Spinal cord (tissue), 10 donors: ENCODE results near the gene GABPA. TPM values are rescaled to one million over a fixed set of nuclear protein-coding genes. Genes with fewer than 3 reads are reported as not detected.
A peak's percentile ranks its signal among the peaks of the same experiment; 100 is the strongest.
"Not testable (repeated sequence)": the region's sequence is repeated elsewhere in the genome, so short reads cannot be mapped to it uniquely, and the experiment has no call there.

ENCODE experiments used
- DNase-seq, 6 donors: peaks; one replicate each; pipeline versions ENCODE4 v3.0.0 to v3.0.0-alpha.2; 2013 to 2015; ENCODE audit warnings: low spot score in 6 of 6, low read depth in 4 of 6
- H3K27ac ChIP-seq: one replicate; pipeline ENCODE4 v1.5.1; 2013; ENCODE audit warnings: low read depth, low read length, control low read depth
- H3K27me3 ChIP-seq: one replicate; pipeline ENCODE4 v1.6.1; 2013; ENCODE audit warnings: low read length; ENCODE audit not compliant: control insufficient read depth, insufficient read depth
- H3K36me3 ChIP-seq: one replicate; pipeline ENCODE4 v1.6.1; 2013; ENCODE audit warnings: low read length; ENCODE audit not compliant: control insufficient read depth, insufficient read depth
- H3K4me1 ChIP-seq: one replicate; pipeline ENCODE4 v1.6.1; 2013; ENCODE audit warnings: low read length; ENCODE audit not compliant: control insufficient read depth, insufficient read depth
- H3K4me3 ChIP-seq: one replicate; pipeline ENCODE4 v1.5.1; 2013; ENCODE audit warnings: low read depth, low read length, control low read depth
- H3K9me3 ChIP-seq: one replicate; pipeline ENCODE4 v1.6.1; 2013; ENCODE audit warnings: low read length; ENCODE audit not compliant: control insufficient read depth, insufficient read depth
- WGBS: methylation state at CpG from one replicate; pipeline ENCODE4 v1.1.5; 2013; ENCODE audit warnings: missing lambda C conversion rate; ENCODE audit not compliant: insufficient coverage; 5-methylcytosine and 5-hydroxymethylcytosine counted together
- long read RNA-seq, 4 donors: transcript quantifications; one replicate each; lab custom pipeline, GENCODE V29; 2026
- polyA plus RNA-seq, 2 donors: library from polyadenylated mRNA; unstranded; fragments of 120-200 nt; gene quantifications; one replicate each; pipeline ENCODE4 v1.2.1, GENCODE V29; 2013; ENCODE audit not compliant: insufficient read length in 2 of 2
- total RNA-seq, 2 donors: library from RNA; depleted of rRNA in 1 of 2; stranded (reverse); fragments of 120-200 nt in 1 of 2; fragments of >200 nt in 1 of 2; gene quantifications; one replicate each; pipeline versions ENCODE4 v1.2.3 to v1.2.4, GENCODE V29; 2013 to 2014
- donor health status: healthy.

The GABPA gene
- total RNA-seq, result 10 to 100 TPM; 32.9 to 53.7 TPM
- polyA plus RNA-seq, result 10 to 100 TPM; 23.9 to 28.3 TPM
- long read RNA-seq, donor 1, full-length matches to known transcripts, result 8 of 8 reads
- long read RNA-seq, donor 1, partial matches to known transcripts, result 0 of 8 reads
- long read RNA-seq, donor 1, other reads (novel, unspliced or antisense), result 0 of 8 reads
- long read RNA-seq, donor 2, full-length matches to known transcripts, result 5 of 427 reads
- long read RNA-seq, donor 2, partial matches to known transcripts, result 211 of 427 reads
- long read RNA-seq, donor 2, other reads (novel, unspliced or antisense), result 211 of 427 reads
- long read RNA-seq, donor 3, full-length matches to known transcripts, result 7 of 7 reads
- long read RNA-seq, donor 3, partial matches to known transcripts, result 0 of 7 reads
- long read RNA-seq, donor 3, other reads (novel, unspliced or antisense), result 0 of 7 reads
- long read RNA-seq, donor 4, full-length matches to known transcripts, result 4 of 4 reads
- long read RNA-seq, donor 4, partial matches to known transcripts, result 0 of 4 reads
- long read RNA-seq, donor 4, other reads (novel, unspliced or antisense), result 0 of 4 reads

- peak; percentile 95 to 100 (median 98) for DNase-seq
- under 1% methylated on average over 56 of the region's 64 CpGs for WGBS
- H3K4me1 ChIP-seq, result peaks cover 8% of the 10 kb centered on the region
Measured at GRCh38 chr21:25734904-25735645, at the start of gene GABPA, which contains the start of gene ATP5PF. GABPA (plus strand) TSS chr21:25734972; CDS start chr21:25741599, 6,627 bp downstream. ATP5PF (minus strand) TSS chr21:25734904; CDS start chr21:25729794, 5,110 bp downstream.

GRCh38 chr21:25687787-25688186 lies 47.0 kb upstream of the GABPA start:
- no peaks in the 10 kb centered on the region for H3K27me3 ChIP-seq
- no peak for DNase-seq
- no peak overlapping the region for H3K27ac ChIP-seq
- H3K4me1 ChIP-seq, result no peaks in the 10 kb centered on the region
- 100% methylated on average over 3 of the region's 4 CpGs for WGBS
- H3K9me3 ChIP-seq, result no peaks in the 10 kb centered on the region
- H3K36me3 ChIP-seq, result peaks cover 3% of the 10 kb centered on the region
- no peak overlapping the region for H3K4me3 ChIP-seq

More at GRCh38 chr21:25734904-25735645, at the start of gene GABPA, which contains the start of gene ATP5PF:
- H3K36me3 ChIP-seq, result peaks cover 9% of the 10 kb centered on the region
- peak within 1 kb of the TSS; percentile 99 for H3K27ac ChIP-seq
- no peaks in the 10 kb centered on the region for H3K27me3 ChIP-seq
- no peaks in the 10 kb centered on the region for H3K9me3 ChIP-seq
- H3K4me3 ChIP-seq, result peak within 1 kb of the TSS; percentile 78

- no peak for DNase-seq
- WGBS, result no CpG with 5 or more reads among the region's 9 CpGs
- H3K36me3 ChIP-seq, result peaks cover 3% of the 10 kb centered on the region
- H3K4me3 ChIP-seq, result no peak overlapping the region
- H3K4me1 ChIP-seq, result no peaks in the 10 kb centered on the region
- H3K27me3 ChIP-seq, result no peaks in the 10 kb centered on the region
- no peaks in the 10 kb centered on the region for H3K9me3 ChIP-seq
- no peak overlapping the region for H3K27ac ChIP-seq
Measured at GRCh38 chr21:25688275-25689155, 46.3 kb upstream of the GABPA start.

GRCh38 chr21:25689226-25689625 lies 45.5 kb upstream of the GABPA start:
- Histone ChIP-seq H3K4me3 (no peak overlapping the region), H3K9me3 (no peaks in the 10 kb centered on the region), H3K36me3 (peaks cover 3% of the 10 kb centered on the region), H3K27me3 (no peaks in the 10 kb centered on the region), H3K27ac (no peak overlapping the region), H3K4me1 (no peaks in the 10 kb centered on the region)
- WGBS, result 75% methylated on average over 1 of the region's 1 CpG
- no peak for DNase-seq

GRCh38 chr21:25691976-25692375 lies 42.8 kb upstream of the GABPA start:
- Histone ChIP-seq H3K9me3 (no peaks in the 10 kb centered on the region), H3K36me3 (peaks cover 13% of the 10 kb centered on the region), H3K4me3 (no peak overlapping the region), H3K27me3 (no peaks in the 10 kb centered on the region), H3K27ac (no peak overlapping the region), H3K4me1 (no peaks in the 10 kb centered on the region)
- DNase-seq, result no peak
- WGBS, result 33% methylated on average over 1 of the region's 3 CpGs

GRCh38 chr21:25695461-25695860 lies 39.3 kb upstream of the GABPA start:
- not testable (repeated sequence) for H3K27ac ChIP-seq, H3K4me3 ChIP-seq, DNase-seq, H3K27me3 ChIP-seq, H3K9me3 ChIP-seq, H3K4me1 ChIP-seq
- H3K36me3 ChIP-seq, result peaks cover 25% of the 10 kb centered on the region
- WGBS, result 92% methylated on average over 23 of the region's 36 CpGs

GRCh38 chr21:25700741-25701140 lies 34.0 kb upstream of the GABPA start:
- no peak overlapping the region for H3K27ac ChIP-seq
- no peaks in the 10 kb centered on the region for H3K27me3 ChIP-seq
- WGBS, result 100% methylated on average over 1 of the region's 1 CpG
- peaks cover 16% of the 10 kb centered on the region for H3K36me3 ChIP-seq
- H3K4me3 ChIP-seq, result no peak overlapping the region
- H3K9me3 ChIP-seq, result no peaks in the 10 kb centered on the region
- no peaks in the 10 kb centered on the region for H3K4me1 ChIP-seq
- DNase-seq, result no peak

- Histone ChIP-seq H3K36me3 (peaks cover 15% of the 10 kb centered on the region), H3K4me3 (no peak overlapping the region), H3K27ac (no peak overlapping the region), H3K9me3 (no peaks in the 10 kb centered on the region), H3K4me1 (no peaks in the 10 kb centered on the region), H3K27me3 (no peaks in the 10 kb centered on the region)
- DNase-seq, result no peak
- no CpG with 5 or more reads among the region's 4 CpGs for WGBS
Measured at GRCh38 chr21:25701529-25701928, 33.2 kb upstream of the GABPA start.
